NCI-H146 treated with DMSO at 0.1 percent for 48 hours (cell line): ENCODE results near the gene MYL5.
"Not testable (repeated sequence)": the region's sequence is repeated elsewhere in the genome, so short reads cannot be mapped to it uniquely, and the experiment has no call there.

Experiments
- DNase-seq: peaks from one replicate; lab custom pipeline; 2025; ENCODE audit not compliant: unreplicated experiment; lab: John Stamatoyannopoulos, UW

MYL5 gene

GRCh38 chr4:656436-657337 is 17.7 kb upstream of the MYL5 start:
- no peak for DNase-seq

GRCh38 chr4:657338-657833 is 17.0 kb upstream of the MYL5 start:
- no peak for DNase-seq

DNA sequence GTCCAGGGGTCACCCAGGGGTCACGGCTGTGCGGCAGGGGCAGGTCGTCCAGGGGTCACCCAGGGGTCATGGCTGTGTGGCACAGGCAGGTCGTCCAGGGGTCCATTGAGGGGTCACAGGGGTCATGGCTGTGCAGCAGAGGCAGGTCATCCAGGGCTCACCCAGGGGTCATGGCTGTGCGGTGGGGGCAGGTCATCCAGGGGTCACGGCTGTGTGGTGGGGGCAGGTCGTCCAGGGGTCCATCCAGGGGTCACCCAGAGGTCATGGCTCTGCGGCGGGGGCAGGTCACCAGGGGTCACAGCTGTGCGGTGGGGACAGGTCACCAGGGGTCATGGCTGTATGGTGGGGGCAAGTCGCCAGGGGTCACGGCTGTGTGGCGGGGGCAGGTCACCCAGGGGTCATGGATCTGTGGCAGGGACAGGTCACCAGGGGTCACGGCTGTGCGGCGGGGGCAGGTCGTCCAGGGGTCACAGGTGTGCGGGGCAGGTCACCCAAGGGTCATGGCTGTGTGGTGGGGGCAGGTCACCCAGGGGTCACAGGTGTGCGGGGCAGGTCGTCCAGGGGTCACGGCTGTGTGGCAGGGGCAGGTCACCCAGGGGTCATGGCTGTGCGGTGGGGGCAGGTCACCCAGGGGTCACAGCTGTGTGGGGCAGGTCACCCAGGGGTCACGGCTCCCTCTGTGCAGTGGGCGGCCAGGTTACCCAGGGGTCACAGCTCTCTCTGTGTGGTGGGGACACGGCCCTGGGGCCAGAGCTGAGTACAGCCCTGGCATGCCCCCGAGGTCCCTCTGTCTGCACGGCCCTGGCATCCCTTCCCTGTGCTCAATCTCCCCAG is 16.3 kb upstream of the MYL5 start:
- DNase-seq, result no peak

DNA sequence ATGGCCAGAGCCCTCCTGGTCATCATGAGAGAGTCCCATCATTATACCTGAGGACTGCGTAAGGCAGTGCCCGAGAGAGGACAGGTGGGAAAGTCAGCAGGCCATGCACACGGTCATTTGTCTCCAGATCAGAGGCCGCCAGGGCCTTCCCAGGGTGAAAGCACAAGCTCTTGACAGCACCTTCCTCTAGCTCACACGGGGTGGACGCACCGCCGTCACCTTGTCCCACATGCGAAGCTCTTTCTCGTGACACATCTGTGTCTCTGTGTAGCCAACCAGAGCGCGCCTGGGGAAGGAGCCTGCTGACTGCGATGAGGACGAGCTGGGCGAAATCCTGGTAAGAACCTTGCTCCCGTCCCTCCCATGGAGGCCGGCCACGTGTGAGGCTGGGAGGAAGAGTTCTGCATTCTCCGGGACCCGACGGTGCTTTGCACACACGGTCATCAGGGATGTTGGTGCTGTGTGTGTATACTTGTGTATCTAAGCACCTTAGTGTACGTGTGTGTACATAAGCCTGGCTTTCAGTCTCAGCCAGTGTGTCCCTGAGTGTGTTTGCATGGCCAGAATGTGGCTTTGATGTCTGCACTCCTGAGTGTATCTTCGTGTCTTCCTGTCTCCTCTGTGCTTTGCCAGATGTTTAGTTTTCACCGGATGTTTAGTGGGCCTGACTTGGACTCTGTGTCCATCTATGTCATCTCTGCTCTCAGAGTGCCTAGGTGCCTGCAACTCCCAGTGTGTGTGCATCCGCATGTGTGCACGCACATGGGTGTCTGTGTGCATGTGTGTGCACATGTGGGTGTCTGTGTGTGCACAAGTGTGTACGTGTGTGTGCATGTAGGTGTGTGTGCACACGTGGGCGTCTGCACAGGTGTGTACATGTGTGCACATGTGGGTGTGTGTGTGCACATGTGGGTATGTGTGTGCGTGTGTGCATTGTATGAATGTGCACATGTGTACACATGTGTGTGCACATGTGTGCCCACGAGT is 15.4 kb upstream of the MYL5 start:
- no peak for DNase-seq

DNA sequence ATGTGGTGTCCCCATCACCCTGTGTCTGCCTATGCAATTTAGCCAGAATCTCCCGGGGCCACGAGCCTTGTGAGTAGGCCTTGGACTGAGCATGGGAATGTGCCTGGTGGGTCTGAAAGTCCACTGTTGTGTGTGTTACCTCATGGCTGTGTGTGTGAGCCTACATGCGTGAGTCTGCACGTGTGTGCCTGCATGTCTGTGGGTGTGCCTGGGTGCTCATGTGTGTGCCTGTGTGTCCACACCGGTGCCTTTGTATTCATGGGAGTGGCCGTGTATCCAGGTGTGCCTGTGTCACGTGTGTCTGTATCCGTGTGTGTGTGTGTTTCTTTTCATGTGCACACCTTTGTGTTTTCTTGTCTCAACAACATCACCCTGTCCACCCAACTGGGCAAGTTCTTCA is 14.5 kb upstream of the MYL5 start:
- no peak for DNase-seq

GRCh38 chr4:660401-660800 is 13.9 kb upstream of the MYL5 start:
- DNase-seq, result no peak

DNA sequence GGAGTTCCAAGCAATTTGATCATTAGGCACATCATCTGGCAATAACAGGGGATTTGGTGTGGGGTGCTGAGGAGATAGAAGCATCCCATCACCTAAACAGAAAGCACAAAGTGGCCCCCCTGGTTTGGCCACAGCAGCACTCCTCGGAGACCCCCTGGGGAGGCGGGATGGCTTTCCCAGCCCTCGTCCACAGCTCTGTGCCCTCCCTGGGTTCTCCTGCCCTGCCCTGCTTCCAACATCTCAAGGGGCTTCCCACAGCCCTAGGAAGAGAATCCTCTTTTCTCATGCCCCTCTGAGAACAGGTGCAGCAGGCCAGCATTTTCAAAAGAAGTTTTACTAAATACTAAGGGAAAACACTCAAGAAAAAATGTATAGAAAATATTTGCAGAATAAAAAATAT is 13.1 kb upstream of the MYL5 start:
- DNase-seq, result no peak

DNA sequence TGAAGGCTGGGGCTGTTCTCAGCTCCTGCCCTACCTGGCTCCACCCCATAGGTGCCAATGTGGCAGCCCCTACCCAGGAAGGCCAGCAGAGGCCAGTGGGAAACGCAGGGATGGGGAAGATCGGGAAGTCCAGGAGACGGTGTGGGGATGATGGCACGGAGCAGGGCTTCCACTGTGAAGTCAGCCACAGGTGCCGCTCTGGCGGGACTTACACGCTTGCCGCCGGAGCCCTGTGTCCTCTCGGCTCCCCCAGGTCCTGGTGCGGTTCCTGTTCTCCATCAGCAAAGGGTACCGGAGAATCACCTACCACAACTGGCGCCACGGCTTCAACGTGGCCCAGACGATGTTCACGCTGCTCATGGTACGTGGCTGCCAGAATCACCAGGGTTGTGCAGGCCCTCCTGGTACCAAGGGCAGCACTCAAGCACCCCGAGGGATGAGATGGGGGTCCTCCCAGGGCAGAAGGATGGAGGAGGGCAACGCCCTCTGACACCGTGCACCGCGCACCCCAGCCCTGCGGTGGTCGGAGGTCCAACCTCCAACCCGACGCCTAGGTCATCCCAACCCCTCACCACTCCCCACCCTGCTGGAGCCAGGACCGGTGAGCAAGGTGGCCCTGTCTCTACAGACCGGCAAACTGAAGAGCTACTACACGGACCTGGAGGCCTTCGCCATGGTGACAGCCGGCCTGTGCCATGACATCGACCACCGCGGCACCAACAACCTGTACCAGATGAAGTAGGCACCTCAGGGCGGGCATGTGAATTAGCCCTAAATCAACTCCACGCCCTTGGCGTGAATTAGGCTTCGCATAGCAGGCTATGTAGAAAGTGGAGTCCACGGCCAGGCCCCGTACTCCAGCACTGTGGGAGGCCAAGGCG is 12.2 kb upstream of the MYL5 start:
- no peak for DNase-seq

DNA sequence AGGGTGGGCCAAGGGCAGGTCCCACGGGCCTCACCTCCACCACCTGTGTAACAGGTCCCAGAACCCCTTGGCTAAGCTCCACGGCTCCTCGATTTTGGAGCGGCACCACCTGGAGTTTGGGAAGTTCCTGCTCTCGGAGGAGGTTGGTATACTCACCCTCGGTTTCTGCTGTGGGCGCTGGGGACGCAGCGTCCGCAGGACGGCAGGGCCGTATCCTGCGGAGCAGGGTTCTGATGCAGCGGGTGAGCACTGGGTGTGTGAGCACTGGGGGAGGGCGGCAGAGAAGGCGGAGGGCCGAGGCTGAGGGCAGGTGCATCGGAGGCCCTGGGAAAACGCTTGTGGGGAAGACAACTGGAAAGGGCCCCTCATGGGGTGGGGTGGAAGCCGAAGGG is 11.3 kb upstream of the MYL5 start:
- DNase-seq, result no peak

DNA sequence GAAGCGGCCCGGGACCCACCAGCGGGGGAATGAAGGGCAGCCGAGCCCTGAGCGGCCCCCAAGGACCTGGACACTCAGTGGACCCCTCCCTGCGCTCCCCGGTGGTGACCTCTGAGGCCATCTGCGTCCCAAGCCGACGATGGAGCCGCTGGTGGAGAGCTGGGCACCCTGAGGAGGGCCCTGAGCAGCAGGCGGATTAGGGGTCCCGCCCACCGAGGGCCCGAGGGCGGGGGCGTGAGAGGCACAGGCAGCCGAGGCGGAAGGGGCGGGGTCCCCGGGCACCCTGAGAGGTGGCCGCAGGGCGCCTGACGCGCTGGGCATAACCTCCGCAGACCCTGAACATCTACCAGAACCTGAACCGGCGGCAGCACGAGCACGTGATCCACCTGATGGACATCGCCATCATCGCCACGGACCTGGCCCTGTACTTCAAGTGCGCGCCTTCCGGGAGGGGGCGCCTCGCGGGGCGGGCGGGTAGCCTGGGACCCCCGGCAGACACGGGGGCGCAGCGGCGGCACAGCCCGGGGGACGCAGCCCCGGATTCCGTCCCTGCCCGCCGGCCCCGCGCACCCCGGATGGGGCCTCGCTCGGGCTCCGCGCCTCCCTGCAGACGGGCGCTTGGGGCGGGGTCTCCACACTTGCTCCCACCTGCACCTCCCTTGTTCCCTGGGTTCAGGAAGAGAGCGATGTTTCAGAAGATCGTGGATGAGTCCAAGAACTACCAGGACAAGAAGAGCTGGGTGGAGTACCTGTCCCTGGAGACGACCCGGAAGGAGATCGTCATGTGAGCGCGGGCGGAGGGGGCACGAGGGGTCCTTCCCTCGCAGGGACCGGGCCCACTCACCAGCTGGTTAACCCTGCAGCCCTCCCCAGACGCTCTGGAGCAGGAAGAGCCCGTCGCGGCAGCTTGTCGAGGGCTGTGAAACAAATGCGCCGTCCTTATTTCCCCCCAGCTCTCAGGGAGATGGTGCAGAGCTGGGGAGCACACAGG is 10.6 kb upstream of the MYL5 start:
- DNase-seq, result peak; percentile 50

- no peak for DNase-seq
Measured at GRCh38 chr4:664713-665231, 9.6 kb upstream of the MYL5 start.

DNA sequence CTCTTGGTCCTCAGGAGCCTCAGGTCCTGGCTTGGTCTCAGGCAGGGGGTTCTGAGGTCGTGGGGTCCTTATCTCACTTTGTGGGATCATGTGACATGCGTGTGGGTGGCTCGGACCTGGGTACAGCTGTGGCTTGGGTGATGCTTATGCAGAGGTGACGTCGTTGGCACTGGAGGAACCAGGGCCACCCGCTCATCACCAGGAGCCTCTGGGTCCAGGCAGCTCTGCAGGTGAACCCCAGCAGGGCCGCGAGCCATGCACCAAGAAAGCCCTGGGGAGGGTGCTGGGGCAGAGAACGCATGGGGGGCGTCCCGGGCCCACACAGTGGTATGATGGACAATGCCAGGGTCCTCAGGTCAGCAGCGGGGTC is 9.0 kb upstream of the MYL5 start:
- no peak for DNase-seq

- no peak for DNase-seq
Measured at GRCh38 chr4:665751-666435, 8.4 kb upstream of the MYL5 start.

DNA sequence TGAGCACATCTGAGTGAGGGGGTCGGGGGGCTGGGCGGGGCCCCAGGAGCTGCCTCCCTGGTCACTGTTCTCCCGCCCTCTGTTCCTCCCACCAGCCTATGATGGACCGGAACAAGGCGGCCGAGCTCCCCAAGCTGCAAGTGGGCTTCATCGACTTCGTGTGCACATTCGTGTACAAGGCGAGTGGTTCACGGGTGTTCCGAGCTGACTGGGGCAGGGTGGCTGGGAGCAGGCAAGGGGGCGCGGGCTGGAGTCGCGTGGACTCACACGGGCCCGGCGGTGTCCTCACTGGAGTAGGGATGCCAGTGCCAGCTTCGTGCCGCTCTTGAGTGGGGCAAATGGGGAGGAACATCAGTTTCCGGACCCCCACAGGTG is 7.9 kb upstream of the MYL5 start:
- no peak for DNase-seq

DNA sequence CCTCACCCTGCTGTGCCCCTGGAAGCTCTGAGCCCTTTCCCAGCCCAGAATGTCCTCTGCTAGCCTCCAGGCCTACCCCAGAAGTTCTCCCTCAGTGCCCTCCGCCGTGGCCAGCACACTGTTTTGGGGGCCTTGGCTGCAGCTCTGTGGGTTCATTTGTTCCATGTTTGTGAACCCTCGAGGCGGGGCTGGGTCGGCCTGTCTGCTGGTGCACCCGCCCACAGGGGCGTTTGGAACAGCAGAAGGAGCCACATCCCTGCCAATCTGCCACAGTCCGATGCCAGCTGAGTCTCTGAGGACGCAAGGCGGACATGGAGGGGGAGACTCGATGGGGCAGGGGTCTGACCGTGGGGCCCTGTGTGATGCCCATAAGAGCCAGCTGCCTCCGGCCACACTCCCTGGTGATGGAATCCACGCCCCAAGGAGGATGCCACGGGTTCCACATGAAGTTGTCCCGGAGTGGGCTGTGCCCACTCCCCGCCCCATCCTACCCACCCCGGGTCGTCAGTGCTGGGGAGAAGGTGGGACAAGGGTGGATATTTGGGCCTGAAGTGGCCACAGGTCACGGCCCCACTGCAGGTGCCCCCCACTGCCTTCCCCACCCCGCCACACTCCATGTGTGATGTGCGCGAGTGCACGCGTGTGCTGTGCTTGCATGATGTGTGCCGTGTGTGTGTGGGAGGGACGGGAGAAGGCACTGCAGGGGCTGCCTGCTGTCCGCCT is 7.4 kb upstream of the MYL5 start:
- DNase-seq, result no peak

GRCh38 chr4:667545-667925 is 6.8 kb upstream of the MYL5 start:
- no peak for DNase-seq

- not testable (repeated sequence) for DNase-seq
Measured at GRCh38 chr4:668219-668618, 6.1 kb upstream of the MYL5 start.
